Measurements from ENCODE around the gene YJEFN3. TPM values are rescaled to one million over a fixed set of nuclear protein-coding genes. Genes with fewer than 3 reads are reported as not detected.

YJEFN3 gene
- total and polyA plus RNA-seq, 10 donors, result 1.3 to 22.7 (median 3.9) TPM

DNA sequence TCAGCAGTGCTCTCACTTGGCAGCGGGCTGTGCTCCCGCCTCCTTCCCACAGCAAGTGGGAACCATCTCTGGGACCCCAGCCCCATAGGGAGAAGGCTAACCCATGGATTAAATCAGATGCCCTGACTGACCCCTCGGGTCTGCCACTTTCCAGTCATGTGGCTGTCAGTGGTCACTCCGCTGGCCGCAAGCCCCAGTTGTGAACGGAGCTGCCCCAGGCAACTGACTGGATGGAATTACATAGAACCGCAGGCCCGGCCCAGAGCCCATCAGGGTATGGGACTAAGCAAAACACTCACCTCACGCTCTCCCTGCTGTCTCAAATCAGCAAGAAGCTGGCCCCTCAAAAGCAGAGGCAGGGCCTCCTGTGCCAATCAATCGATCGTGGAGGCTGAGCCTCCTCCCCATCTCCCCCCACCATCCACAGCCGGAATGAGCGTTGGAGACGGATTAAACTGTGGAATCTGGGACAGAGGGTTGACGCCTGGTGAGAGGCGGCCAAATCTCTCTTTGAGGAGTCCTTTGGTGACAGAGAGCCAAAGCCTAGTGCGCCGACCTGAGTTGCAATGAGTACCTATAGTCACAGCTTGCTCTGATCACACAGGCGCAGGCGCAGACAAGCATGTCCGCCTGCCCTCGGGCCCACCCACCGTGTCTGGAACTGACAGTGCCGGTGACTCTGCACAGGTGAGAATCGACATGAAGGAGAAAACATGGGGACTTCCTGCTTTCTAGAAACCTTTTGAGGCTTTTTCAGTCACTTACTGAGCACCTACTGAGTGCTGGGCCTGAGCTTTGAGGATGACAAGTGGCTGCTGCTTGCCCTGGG is 51.0 kb downstream of the YJEFN3 start:
- intact Hi-C loops (cut with DNase I; ENCODE audit: low total_unique reads), result no loop called here
- H3K4me3 ChIP-seq, result no peak overlapping the region
- 86 to 92% (median 92%) methylated on average over 22 to 25 of the region's 25 CpGs for WGBS, 5 donors
- no peaks in the 10 kb centered on the region for H3K36me3 ChIP-seq
- TF ChIP-seq POLR2A (IDR thresholded peaks at IDR 0.05), result no peak
- no peak for TF ChIP-seq POLR2AphosphoS5 (IDR thresholded peaks at IDR 0.05)
- TF ChIP-seq, protein P1, sequence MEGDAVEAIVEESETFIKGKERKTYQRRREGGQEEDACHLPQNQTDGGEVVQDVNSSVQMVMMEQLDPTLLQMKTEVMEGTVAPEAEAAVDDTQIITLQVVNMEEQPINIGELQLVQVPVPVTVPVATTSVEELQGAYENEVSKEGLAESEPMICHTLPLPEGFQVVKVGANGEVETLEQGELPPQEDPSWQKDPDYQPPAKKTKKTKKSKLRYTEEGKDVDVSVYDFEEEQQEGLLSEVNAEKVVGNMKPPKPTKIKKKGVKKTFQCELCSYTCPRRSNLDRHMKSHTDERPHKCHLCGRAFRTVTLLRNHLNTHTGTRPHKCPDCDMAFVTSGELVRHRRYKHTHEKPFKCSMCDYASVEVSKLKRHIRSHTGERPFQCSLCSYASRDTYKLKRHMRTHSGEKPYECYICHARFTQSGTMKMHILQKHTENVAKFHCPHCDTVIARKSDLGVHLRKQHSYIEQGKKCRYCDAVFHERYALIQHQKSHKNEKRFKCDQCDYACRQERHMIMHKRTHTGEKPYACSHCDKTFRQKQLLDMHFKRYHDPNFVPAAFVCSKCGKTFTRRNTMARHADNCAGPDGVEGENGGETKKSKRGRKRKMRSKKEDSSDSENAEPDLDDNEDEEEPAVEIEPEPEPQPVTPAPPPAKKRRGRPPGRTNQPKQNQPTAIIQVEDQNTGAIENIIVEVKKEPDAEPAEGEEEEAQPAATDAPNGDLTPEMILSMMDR (IDR thresholded peaks at IDR 0.05 in 8 of 11, conservative IDR thresholded peaks at IDR 0.05 in 3 of 11), result no peak
- H3K9me3 ChIP-seq, result no peaks in the 10 kb centered on the region
- no peaks in the 10 kb centered on the region for H3K27me3 ChIP-seq (replicated peaks in 1 of 7)
- DNase-seq, result no peak
- H3K4me1 ChIP-seq, result no peaks in the 10 kb centered on the region
- H3K27ac ChIP-seq, result no peak overlapping the region

DNA sequence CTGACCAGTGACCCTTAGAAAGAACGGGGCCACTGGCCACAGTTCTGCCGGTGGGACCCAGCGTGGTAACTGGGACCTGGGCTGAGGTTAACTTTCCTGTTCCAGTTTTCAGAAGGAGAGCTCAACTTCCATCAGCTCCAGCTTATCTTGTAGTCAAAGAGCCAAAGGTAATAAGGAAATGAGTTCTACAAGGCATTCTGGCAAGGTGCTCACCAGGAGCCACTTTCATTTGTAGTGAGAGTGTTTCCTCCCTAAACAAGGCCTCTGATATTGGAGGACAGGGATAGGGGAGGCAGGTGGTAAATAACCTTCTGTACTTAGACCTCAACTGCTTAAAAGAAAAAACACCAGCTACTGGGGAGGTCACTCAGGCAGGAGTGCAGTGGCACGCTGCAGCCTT is 51.7 kb downstream of the YJEFN3 start:
- H3K27ac ChIP-seq, result no peak overlapping the region
- H3K4me1 ChIP-seq, result no peaks in the 10 kb centered on the region
- H3K9me3 ChIP-seq, result no peaks in the 10 kb centered on the region
- TF ChIP-seq POLR2A (IDR thresholded peaks at IDR 0.05) (no peak), POLR2AphosphoS5 (IDR thresholded peaks at IDR 0.05) (no peak)
- TF ChIP-seq, protein P1 (IDR thresholded peaks at IDR 0.05 in 8 of 11, conservative IDR thresholded peaks at IDR 0.05 in 3 of 11), result no peak
- 91 to 96% (median 94%) methylated on average over 4 of the region's 4 CpGs for WGBS, 5 donors
- H3K4me3 ChIP-seq, result no peak overlapping the region
- intact Hi-C loops (cut with DNase I; ENCODE audit: low total_unique reads), result no loop called here
- H3K27me3 ChIP-seq (replicated peaks in 1 of 7), result no peaks in the 10 kb centered on the region
- H3K36me3 ChIP-seq, result no peaks in the 10 kb centered on the region
- DNase-seq, result no peak

DNA sequence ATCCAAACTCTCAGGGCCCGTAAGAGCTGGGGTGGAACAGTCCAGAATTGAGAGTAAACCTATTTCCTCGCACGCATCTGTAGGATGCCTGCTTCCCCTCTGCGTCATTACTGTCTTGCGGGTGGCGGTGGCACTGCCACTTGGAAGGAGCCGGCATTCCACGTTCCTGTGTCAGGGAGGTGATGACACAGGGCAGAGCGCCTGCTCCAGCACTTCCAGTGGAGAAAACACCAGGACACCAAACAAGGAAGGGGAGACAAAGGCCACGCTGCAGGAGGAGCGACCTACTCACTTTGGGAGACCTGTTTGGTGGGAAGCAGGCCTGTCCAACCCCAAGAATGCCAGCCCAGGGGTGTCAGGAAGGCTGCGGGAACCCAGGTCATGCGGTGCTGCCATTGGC is 52.7 kb downstream of the YJEFN3 start:
- intact Hi-C loops (cut with DNase I; ENCODE audit: low total_unique reads), result no loop called here
- 89 to 95% (median 92%) methylated on average over 13 of the region's 13 CpGs for WGBS, 5 donors
- no peak for TF ChIP-seq POLR2A (IDR thresholded peaks at IDR 0.05)
- TF ChIP-seq, protein P1 (IDR thresholded peaks at IDR 0.05 in 8 of 11, conservative IDR thresholded peaks at IDR 0.05 in 3 of 11), result no peak
- TF ChIP-seq POLR2AphosphoS5 (IDR thresholded peaks at IDR 0.05), result no peak

DNA sequence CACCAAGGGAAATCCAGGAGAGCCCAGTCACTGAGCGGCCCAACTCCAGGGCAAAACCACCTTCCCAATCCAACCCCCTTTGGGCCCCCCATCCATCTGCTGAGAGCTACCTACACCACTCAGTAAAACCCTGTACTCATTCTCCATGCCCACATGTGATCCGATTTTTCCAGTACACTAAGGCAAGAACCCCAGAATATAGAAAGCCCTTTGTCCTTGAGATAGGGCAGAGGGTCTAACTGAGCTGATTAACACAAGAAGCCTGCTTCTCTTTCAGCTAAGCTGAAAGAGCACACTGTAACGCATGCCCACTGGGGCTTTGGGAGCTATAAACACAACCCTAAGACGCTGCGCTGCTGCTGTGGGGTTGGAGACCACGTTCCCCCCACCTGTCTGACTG is 53.8 kb downstream of the YJEFN3 start:
- 89 to 98% (median 91%) methylated on average over 6 of the region's 6 CpGs for WGBS, 5 donors
- TF ChIP-seq POLR2A (IDR thresholded peaks at IDR 0.05) (no peak), POLR2AphosphoS5 (IDR thresholded peaks at IDR 0.05) (no peak)
- TF ChIP-seq, protein P1 (IDR thresholded peaks at IDR 0.05 in 8 of 11, conservative IDR thresholded peaks at IDR 0.05 in 3 of 11), result no peak

More for the DNA sequence above, 52.7 kb downstream of the YJEFN3 start:
- Histone ChIP-seq H3K4me3 (no peak overlapping the region), H3K4me1 (no peaks in the 10 kb centered on the region), H3K36me3 (no peaks in the 10 kb centered on the region), H3K27ac (no peak overlapping the region), H3K9me3 (no peaks in the 10 kb centered on the region), H3K27me3 (replicated peaks in 1 of 7) (no peaks in the 10 kb centered on the region)
- no peak for DNase-seq

More for the DNA sequence above, 53.8 kb downstream of the YJEFN3 start:
- no peaks in the 10 kb centered on the region for H3K27me3 ChIP-seq (replicated peaks in 1 of 7)
- intact Hi-C loops (cut with DNase I; ENCODE audit: low total_unique reads), result no loop called here
- H3K9me3 ChIP-seq, result no peaks in the 10 kb centered on the region
- H3K36me3 ChIP-seq, result no peaks in the 10 kb centered on the region
- no peak for DNase-seq
- H3K4me1 ChIP-seq, result no peaks in the 10 kb centered on the region
- no peak overlapping the region for H3K4me3 ChIP-seq
- H3K27ac ChIP-seq, result no peak overlapping the region
